Adipocyte (in vitro differentiated cells): Measurements from ENCODE around the gene MFAP4.

ENCODE experiments used
- DNase-seq: peaks from one replicate; pipeline ENCODE4 v3.0.0-alpha.2; 2015; ENCODE audit warnings: low read depth
- H3K27me3 ChIP-seq: replicated peaks from 2 replicates; pipeline ENCODE4 v1.7.0; 2013; ENCODE audit warnings: mild to moderate bottlenecking, low read length, moderate library complexity; ENCODE audit not compliant: control insufficient read depth, insufficient read depth
- H3K36me3 ChIP-seq: 2 replicates; pipeline ENCODE4 v1.7.0; 2013; ENCODE audit warnings: low read length, mild to moderate bottlenecking, moderate library complexity; ENCODE audit not compliant: control insufficient read depth, insufficient read depth, severe bottlenecking
- H3K4me1 ChIP-seq: 2 replicates; pipeline ENCODE4 v1.7.0; 2013; ENCODE audit warnings: mild to moderate bottlenecking, low read length, moderate library complexity; ENCODE audit not compliant: control insufficient read depth, insufficient read depth
- H3K4me3 ChIP-seq: 2 replicates; pipeline ENCODE4 v1.7.0; 2013; ENCODE audit warnings: mild to moderate bottlenecking, low read length, moderate library complexity
- H3K9ac ChIP-seq: 2 replicates; pipeline ENCODE4 v1.7.0; 2013; ENCODE audit warnings: mild to moderate bottlenecking, low read length, moderate library complexity
- H3K9me3 ChIP-seq: 2 replicates; pipeline ENCODE4 v1.7.0; 2013; ENCODE audit warnings: mild to moderate bottlenecking, low read length, moderate library complexity; ENCODE audit not compliant: control insufficient read depth

The MFAP4 gene

GRCh38 chr17:19335951-19336631 lies 50.9 kb downstream of the MFAP4 start:
- peaks cover 44% of the 10 kb centered on the region for H3K4me1 ChIP-seq
- peaks cover 19% of the 10 kb centered on the region for H3K36me3 ChIP-seq
- no peak overlapping the region for H3K9ac ChIP-seq
- H3K9me3 ChIP-seq = no peaks in the 10 kb centered on the region
- DNase-seq = no peak
- H3K4me3 ChIP-seq = no peak overlapping the region
- no peaks in the 10 kb centered on the region for H3K27me3 ChIP-seq

- Histone ChIP-seq H3K4me3 (no peak overlapping the region), H3K9ac (no peak overlapping the region), H3K36me3 (peaks cover 19% of the 10 kb centered on the region), H3K4me1 (peaks cover 47% of the 10 kb centered on the region), H3K27me3 (no peaks in the 10 kb centered on the region), H3K9me3 (no peaks in the 10 kb centered on the region)
- DNase-seq = no peak
Observed at GRCh38 chr17:19334331-19334730, 52.7 kb downstream of the MFAP4 start.

- H3K27me3 ChIP-seq = no peaks in the 10 kb centered on the region
- H3K36me3 ChIP-seq = peaks cover 19% of the 10 kb centered on the region
- H3K4me1 ChIP-seq = peaks cover 41% of the 10 kb centered on the region
- H3K4me3 ChIP-seq = no peak overlapping the region
- no peak for DNase-seq
- H3K9ac ChIP-seq = no peak overlapping the region
- H3K9me3 ChIP-seq = no peaks in the 10 kb centered on the region
Observed at GRCh38 chr17:19333736-19334290, 53.2 kb downstream of the MFAP4 start.
